Smooth muscle cell (in vitro differentiated cells): Measurements from ENCODE around the gene KCND2. TPM values are rescaled to one million over a fixed set of nuclear protein-coding genes. Genes with fewer than 3 reads are reported as not detected.

Experiments used
- DNase-seq: peaks from one replicate; lab custom pipeline; 2025; ENCODE audit not compliant: unreplicated experiment; lab: John Stamatoyannopoulos, UW
- H2AFZ ChIP-seq: fragments of 200-600 bp; sonication (generic); 2 replicates; pipeline ENCODE4 v1.6.0; 2016; ENCODE audit warnings: antibody characterized with exemption, low read depth, mild to moderate bottlenecking
- H3F3A ChIP-seq: fragments of 200-600 bp; sonication (generic); 2 replicates; pipeline ENCODE4 v1.6.0; 2017; ENCODE audit warnings: antibody characterized with exemption, low read depth
- H3K27ac ChIP-seq: fragments of 200-600 bp; sonication (generic); 2 replicates; pipeline ENCODE4 v1.5.1; 2016; ENCODE audit warnings: low read depth, mild to moderate bottlenecking
- H3K27me3 ChIP-seq: fragments of 200-600 bp; sonication (generic); 2 replicates; pipeline ENCODE4 v1.6.1; 2016; ENCODE audit warnings: low read depth, mild to moderate bottlenecking
- H3K36me3 ChIP-seq: fragments of 200-600 bp; sonication (generic); 2 replicates; pipeline ENCODE4 v1.5.1; 2016; ENCODE audit warnings: low read depth
- H3K4me1 ChIP-seq: fragments of 200-600 bp; sonication (generic); 2 replicates; pipeline ENCODE4 v1.5.1; 2016; ENCODE audit warnings: low read depth
- H3K4me2 ChIP-seq: fragments of 200-600 bp; sonication (generic); 2 replicates; pipeline ENCODE4 v1.6.0; 2016; ENCODE audit warnings: mild to moderate bottlenecking
- H3K4me3 ChIP-seq: fragments of 200-600 bp; sonication (generic); 2 replicates; pipeline ENCODE4 v1.5.1; 2016; ENCODE audit warnings: mild to moderate bottlenecking
- H3K79me2 ChIP-seq: fragments of 200-600 bp; sonication (generic); 2 replicates; pipeline ENCODE4 v1.6.0; 2016; ENCODE audit warnings: low read depth, mild to moderate bottlenecking
- H3K9ac ChIP-seq: fragments of 200-600 bp; sonication (generic); 2 replicates; pipeline ENCODE4 v1.6.0; 2016; ENCODE audit warnings: low read depth
- H3K9me3 ChIP-seq: fragments of 200-600 bp; sonication (generic); replicated peaks from 2 replicates; pipeline ENCODE4 v1.5.1; 2016; ENCODE audit warnings: low read depth
- H4K20me1 ChIP-seq: fragments of 200-600 bp; sonication (generic); 2 replicates; pipeline ENCODE4 v1.6.0; 2016; ENCODE audit warnings: low read depth
- WGBS: methylation state at CpG from one replicate; pipeline ENCODE4 v1.1.7; 2016; ENCODE audit warnings: low lambda C conversion rate; 5-methylcytosine and 5-hydroxymethylcytosine counted together
- polyA plus RNA-seq: library from polyadenylated mRNA; unstranded; fragments of >200 nt; fragmentation: Nextera tagmentation; extraction: Ambion mirVana; gene quantifications from 2 replicates; pipeline ENCODE4 v1.2.1, GENCODE V29; 2016
- total RNA-seq: library from RNA; depleted of rRNA; stranded (reverse); fragments of >200 nt; gene quantifications from 2 replicates; pipeline ENCODE4 v1.2.3, GENCODE V29; 2014
- TF ChIP-seq, protein P1 (sequence below): fragments of 200-600 bp; sonication (generic); IDR thresholded peaks from 2 replicates; pipeline ENCODE4 v1.5.1; 2017; ENCODE audit warnings: borderline replicate concordance, mild to moderate bottlenecking, antibody characterized with exemption; ENCODE audit not compliant: insufficient read depth, poor library complexity, severe bottlenecking

The KCND2 gene
- total and polyA plus RNA-seq, 2 experiments from 2014 or later: 1.6 to 2.9 TPM

DNA sequence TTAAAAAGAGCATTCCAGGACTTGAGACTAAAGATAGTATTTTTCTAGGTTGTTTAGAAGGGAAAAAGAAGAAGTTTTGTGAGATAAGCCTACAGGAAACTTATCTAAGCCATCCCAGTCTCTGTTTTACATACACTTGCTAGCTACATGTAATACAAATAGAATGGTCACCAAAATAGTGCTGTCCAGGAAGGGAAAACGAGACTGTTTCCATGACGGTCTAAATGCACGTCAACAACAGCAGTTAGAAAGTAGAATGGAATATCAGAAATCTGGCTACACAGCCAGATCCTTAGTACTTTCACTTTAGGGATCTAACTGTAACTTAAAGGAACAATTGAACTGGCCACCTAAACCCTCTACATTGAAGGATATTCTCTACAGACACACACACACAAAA, 467.4 kb downstream of the KCND2 start:
- DNase-seq: no peak
- no peaks in the 10 kb centered on the region for H3F3A ChIP-seq
- no peak overlapping the region for H3K9ac ChIP-seq
- no peak overlapping the region for H3K4me2 ChIP-seq
- no peaks in the 10 kb centered on the region for H3K79me2 ChIP-seq
- no peaks in the 10 kb centered on the region for H3K9me3 ChIP-seq
- no peaks in the 10 kb centered on the region for H3K27me3 ChIP-seq
- TF ChIP-seq, protein P1, sequence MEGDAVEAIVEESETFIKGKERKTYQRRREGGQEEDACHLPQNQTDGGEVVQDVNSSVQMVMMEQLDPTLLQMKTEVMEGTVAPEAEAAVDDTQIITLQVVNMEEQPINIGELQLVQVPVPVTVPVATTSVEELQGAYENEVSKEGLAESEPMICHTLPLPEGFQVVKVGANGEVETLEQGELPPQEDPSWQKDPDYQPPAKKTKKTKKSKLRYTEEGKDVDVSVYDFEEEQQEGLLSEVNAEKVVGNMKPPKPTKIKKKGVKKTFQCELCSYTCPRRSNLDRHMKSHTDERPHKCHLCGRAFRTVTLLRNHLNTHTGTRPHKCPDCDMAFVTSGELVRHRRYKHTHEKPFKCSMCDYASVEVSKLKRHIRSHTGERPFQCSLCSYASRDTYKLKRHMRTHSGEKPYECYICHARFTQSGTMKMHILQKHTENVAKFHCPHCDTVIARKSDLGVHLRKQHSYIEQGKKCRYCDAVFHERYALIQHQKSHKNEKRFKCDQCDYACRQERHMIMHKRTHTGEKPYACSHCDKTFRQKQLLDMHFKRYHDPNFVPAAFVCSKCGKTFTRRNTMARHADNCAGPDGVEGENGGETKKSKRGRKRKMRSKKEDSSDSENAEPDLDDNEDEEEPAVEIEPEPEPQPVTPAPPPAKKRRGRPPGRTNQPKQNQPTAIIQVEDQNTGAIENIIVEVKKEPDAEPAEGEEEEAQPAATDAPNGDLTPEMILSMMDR: no peak
- H3K4me3 ChIP-seq: no peak overlapping the region
- WGBS: 65% methylated on average over 3 of the region's 3 CpGs
- H4K20me1 ChIP-seq: no peaks in the 10 kb centered on the region
- H3K36me3 ChIP-seq: no peaks in the 10 kb centered on the region
- H3K27ac ChIP-seq: no peak overlapping the region
- H2AFZ ChIP-seq: peak overlapping the region; percentile 33
- peaks cover 24% of the 10 kb centered on the region for H3K4me1 ChIP-seq

DNA sequence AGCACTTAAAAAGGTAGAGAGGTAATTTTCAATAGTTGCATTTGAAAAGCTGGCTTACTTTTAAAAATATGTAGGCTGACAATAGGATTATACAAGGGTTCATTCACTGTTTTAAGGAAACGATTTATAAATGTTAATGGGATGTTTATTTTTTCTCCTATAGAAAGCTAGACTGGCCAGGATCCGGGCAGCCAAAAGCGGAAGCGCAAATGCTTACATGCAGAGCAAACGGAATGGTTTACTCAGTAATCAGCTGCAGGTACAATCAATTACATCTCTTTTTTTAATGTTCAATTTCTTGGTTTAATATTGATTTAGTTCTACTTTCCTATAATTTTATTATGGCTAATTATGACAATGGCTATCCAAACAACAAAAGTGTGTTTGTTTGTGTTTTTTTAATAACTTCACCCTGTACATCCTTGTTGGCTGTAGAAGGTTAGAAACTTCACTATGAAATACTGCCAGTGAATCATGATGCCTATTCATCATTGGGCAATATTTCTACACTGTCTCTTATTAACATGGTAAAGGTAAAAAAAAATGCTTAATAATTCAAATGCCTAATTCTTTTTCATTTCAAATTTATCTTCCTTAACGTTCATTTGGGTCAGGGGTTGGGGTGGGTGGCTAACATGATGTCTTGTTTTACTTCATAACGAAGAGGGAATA, 468.5 kb downstream of the KCND2 start:
- Histone ChIP-seq H3K9ac (no peak overlapping the region), H3K4me2 (no peak overlapping the region), H3K4me3 (no peak overlapping the region), H3F3A (no peaks in the 10 kb centered on the region), H3K27ac (no peak overlapping the region), H2AFZ (no peak overlapping the region), H3K79me2 (no peaks in the 10 kb centered on the region), H3K36me3 (no peaks in the 10 kb centered on the region), H4K20me1 (no peaks in the 10 kb centered on the region), H3K9me3 (no peaks in the 10 kb centered on the region), H3K4me1 (peaks cover 24% of the 10 kb centered on the region), H3K27me3 (no peaks in the 10 kb centered on the region)
- TF ChIP-seq, protein P1: no peak
- 92% methylated on average over 7 of the region's 7 CpGs for WGBS
- DNase-seq: no peak

DNA sequence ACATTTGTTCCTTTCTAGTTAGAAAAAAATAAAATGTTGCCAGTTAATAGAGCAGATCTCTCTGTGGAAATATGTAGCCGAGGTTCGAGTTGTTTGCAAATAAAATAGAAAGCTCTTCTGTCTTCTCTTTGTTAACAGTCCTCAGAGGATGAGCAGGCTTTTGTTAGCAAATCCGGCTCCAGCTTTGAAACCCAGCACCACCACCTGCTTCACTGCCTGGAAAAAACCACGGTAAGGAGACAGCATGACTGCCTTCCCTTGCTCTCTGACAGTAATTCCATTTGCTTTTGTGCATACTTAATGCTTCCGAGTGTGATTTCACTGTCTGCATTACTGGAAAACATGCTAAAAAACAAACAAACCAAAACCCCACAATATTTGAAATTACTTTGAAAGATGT, 469.4 kb downstream of the KCND2 start:
- 53% methylated on average over 5 of the region's 5 CpGs for WGBS
- H3K4me1 ChIP-seq: peaks cover 24% of the 10 kb centered on the region
- no peaks in the 10 kb centered on the region for H3F3A ChIP-seq
- TF ChIP-seq, protein P1: no peak
- no peak overlapping the region for H3K9ac ChIP-seq
- no peaks in the 10 kb centered on the region for H4K20me1 ChIP-seq
- no peak overlapping the region for H3K4me3 ChIP-seq
- H3K27me3 ChIP-seq: no peaks in the 10 kb centered on the region
- H3K4me2 ChIP-seq: no peak overlapping the region
- H2AFZ ChIP-seq: no peak overlapping the region
- H3K36me3 ChIP-seq: no peaks in the 10 kb centered on the region
- no peak for DNase-seq
- no peaks in the 10 kb centered on the region for H3K79me2 ChIP-seq
- no peaks in the 10 kb centered on the region for H3K9me3 ChIP-seq
- H3K27ac ChIP-seq: no peak overlapping the region

DNA sequence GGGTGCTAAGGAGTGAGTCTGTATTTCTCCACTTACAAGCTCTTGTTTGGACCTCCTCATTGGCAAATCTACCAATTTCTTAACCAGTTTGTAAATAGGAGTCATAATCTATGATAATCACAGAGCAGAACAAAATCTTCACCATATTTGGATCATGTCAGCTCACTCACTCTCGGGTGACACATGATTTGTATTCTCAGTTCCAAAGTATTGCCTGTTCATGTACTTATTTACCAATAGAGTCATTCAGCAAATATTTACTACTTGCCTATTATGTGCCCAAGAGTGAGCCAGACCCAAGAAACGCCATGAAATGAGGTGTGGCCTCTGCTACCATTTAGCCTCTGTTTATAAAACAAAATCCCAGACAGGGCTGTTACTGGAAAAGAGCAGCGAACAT, 470.2 kb downstream of the KCND2 start:
- TF ChIP-seq, protein P1: no peak
- Histone ChIP-seq H3K36me3 (no peaks in the 10 kb centered on the region), H3K4me2 (no peak overlapping the region), H3K9me3 (no peaks in the 10 kb centered on the region), H3K79me2 (no peaks in the 10 kb centered on the region), H3K4me1 (peaks cover 24% of the 10 kb centered on the region), H3K27ac (no peak overlapping the region), H3F3A (no peaks in the 10 kb centered on the region), H3K4me3 (no peak overlapping the region), H4K20me1 (no peaks in the 10 kb centered on the region), H3K9ac (no peak overlapping the region), H2AFZ (no peak overlapping the region), H3K27me3 (no peaks in the 10 kb centered on the region)
- WGBS: 76% methylated on average over 3 of the region's 3 CpGs
- no peak for DNase-seq
